ENCODE data around the gene TIPIN. TPM values are rescaled to one million over a fixed set of nuclear protein-coding genes. Genes with fewer than 3 reads are reported as not detected.
A peak's percentile ranks its signal among the peaks of the same experiment; 100 is the strongest.
"Not testable (repeated sequence)": the region's sequence is repeated elsewhere in the genome, so short reads cannot be mapped to it uniquely, and the experiment has no call there.

Gene TIPIN
- total and polyA plus RNA-seq, 5 donors: 3.2 to 7.4 (median 3.8) TPM

DNA sequence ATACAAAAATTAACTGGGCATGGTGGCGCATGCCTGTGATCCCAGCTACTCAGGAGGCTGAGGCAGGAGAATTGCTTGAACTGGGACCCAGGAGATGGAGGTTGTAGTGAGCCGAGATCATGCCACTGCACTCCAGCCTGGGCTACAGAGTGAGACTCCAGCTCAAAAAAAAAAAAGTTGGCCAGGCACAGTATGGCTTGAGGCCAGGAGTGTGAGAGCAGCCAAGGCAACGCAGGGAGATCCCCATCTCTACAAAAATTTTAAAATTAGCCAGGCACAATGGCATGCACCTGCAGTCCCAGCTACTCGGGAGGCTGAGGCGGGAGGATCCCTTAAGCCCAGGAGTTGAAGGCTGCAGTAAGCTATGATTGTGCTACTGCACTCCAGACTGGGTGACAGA lies 8.0 kb downstream of the TIPIN start:
- DNase-seq; intact Hi-C loops (cut with DNase I): not testable (repeated sequence)

GRCh38 chr15:66328771-66329170 lies 27.7 kb downstream of the TIPIN start:
- intact Hi-C loops (cut with DNase I): no loop called here
- H3K4me1 ChIP-seq (ENCODE audit: control insufficient read depth, insufficient read depth, low read length): no peaks in the 10 kb centered on the region
- H3K27me3 ChIP-seq (ENCODE audit: control insufficient read depth, insufficient read depth): no peaks in the 10 kb centered on the region
- no peak overlapping the region for H3K27ac ChIP-seq (ENCODE audit: low read length)
- ATAC-seq (no peak), DNase-seq (no peak)
- H3K4me3 ChIP-seq (ENCODE audit: low read length): no peak overlapping the region
- no peaks in the 10 kb centered on the region for H3K9me3 ChIP-seq (ENCODE audit: control insufficient read depth, low read length)
- WGBS: 94% methylated on average over 14 of the region's 14 CpGs

More for the DNA sequence above, 8.0 kb downstream of the TIPIN start:
- WGBS: 54% methylated on average over 5 of the region's 5 CpGs
- H3K9me3 ChIP-seq (ENCODE audit: control insufficient read depth, low read length); ATAC-seq; H3K27me3 ChIP-seq (ENCODE audit: control insufficient read depth, insufficient read depth); H3K4me3 ChIP-seq (ENCODE audit: low read length); H3K27ac ChIP-seq (ENCODE audit: low read length); H3K4me1 ChIP-seq (ENCODE audit: control insufficient read depth, insufficient read depth, low read length): not testable (repeated sequence)

- Histone ChIP-seq H3K27me3 (ENCODE audit: control insufficient read depth, insufficient read depth) (no peaks in the 10 kb centered on the region), H3K4me1 (ENCODE audit: control insufficient read depth, insufficient read depth, low read length) (no peaks in the 10 kb centered on the region), H3K9me3 (ENCODE audit: control insufficient read depth, low read length) (no peaks in the 10 kb centered on the region), H3K27ac (ENCODE audit: low read length) (no peak overlapping the region), H3K4me3 (ENCODE audit: low read length) (no peak overlapping the region)
- no peak for DNase-seq
- WGBS: 70% methylated on average over 4 of the region's 4 CpGs
- ATAC-seq: peak in 1 of 2 donors; percentile 43
- intact Hi-C loops (cut with DNase I): no loop called here
Measured at GRCh38 chr15:66327736-66328135, 28.7 kb downstream of the TIPIN start.

DNA sequence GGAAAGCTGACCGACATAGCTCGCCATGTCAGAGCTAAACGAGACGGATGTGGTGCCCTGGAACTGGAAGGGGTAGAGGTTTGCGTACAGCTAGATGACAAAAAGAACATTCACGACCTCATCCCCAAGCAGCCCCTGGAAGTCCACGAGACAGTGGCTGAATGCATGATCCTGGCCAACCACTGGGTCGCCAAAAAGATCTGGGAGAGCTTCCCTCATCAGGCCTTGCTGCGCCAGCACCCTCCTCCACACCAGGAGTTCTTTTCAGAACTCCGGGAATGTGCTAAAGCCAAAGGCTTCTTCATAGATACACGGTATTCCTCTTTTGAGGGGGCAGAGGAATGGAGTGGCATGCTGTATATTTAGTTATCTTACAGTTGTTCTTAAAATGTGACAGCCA lies 30.4 kb downstream of the TIPIN start:
- H3K9me3 ChIP-seq (ENCODE audit: control insufficient read depth, low read length): no peaks in the 10 kb centered on the region
- H3K27me3 ChIP-seq (ENCODE audit: control insufficient read depth, insufficient read depth): no peaks in the 10 kb centered on the region
- no peak overlapping the region for H3K4me3 ChIP-seq (ENCODE audit: low read length)
- intact Hi-C loops (cut with DNase I): no loop called here
- DNase-seq (no peak), ATAC-seq (no peak)
- WGBS: 88% methylated on average over 11 of the region's 11 CpGs
- no peak overlapping the region for H3K27ac ChIP-seq (ENCODE audit: low read length)
- no peaks in the 10 kb centered on the region for H3K4me1 ChIP-seq (ENCODE audit: control insufficient read depth, insufficient read depth, low read length)

GRCh38 chr15:66323312-66323928 lies 33.1 kb downstream of the TIPIN start:
- Histone ChIP-seq H3K4me3 (ENCODE audit: low read length) (no peak overlapping the region), H3K9me3 (ENCODE audit: control insufficient read depth, low read length) (no peaks in the 10 kb centered on the region), H3K27ac (ENCODE audit: low read length) (no peak overlapping the region), H3K4me1 (ENCODE audit: control insufficient read depth, insufficient read depth, low read length) (no peaks in the 10 kb centered on the region), H3K27me3 (ENCODE audit: control insufficient read depth, insufficient read depth) (no peaks in the 10 kb centered on the region)
- DNase-seq (no peak), ATAC-seq (no peak)
- WGBS: 73% methylated on average over 12 of the region's 12 CpGs
- intact Hi-C loops (cut with DNase I): no loop called here

GRCh38 chr15:66312144-66312543 lies 44.3 kb downstream of the TIPIN start:
- no peak overlapping the region for H3K27ac ChIP-seq (ENCODE audit: low read length)
- H3K4me3 ChIP-seq (ENCODE audit: low read length): no peak overlapping the region
- no peaks in the 10 kb centered on the region for H3K9me3 ChIP-seq (ENCODE audit: control insufficient read depth, low read length)
- ATAC-seq: no peak
- intact Hi-C loops (cut with DNase I): loop anchor here in 1 of 4 donors (10.0 kb wide), 1 partner anchor 57 kb away; the partner anchor contains the start of gene MEGF11
- DNase-seq: no peak
- WGBS: 94% methylated on average over 2 of the region's 2 CpGs
- H3K27me3 ChIP-seq (ENCODE audit: control insufficient read depth, insufficient read depth): no peaks in the 10 kb centered on the region
- no peaks in the 10 kb centered on the region for H3K4me1 ChIP-seq (ENCODE audit: control insufficient read depth, insufficient read depth, low read length)

DNA sequence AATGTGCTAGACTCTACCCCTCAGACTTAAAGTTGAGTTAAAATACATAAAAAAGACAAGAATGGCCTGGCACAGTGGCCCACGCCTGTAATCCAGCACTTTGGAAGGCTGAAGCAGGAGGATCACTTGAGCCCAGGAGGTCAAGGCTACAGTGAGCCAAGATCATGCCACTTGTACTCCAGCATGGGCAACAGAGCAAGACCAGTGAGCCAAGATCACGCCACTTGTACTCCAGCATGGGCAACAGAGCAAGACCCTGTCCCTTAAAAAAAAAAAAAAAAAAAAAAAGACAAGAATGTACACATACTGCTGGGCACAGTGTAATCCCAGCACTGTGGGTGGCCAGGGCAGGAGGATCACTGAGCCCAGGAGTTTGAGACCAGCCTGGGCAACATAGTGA lies 45.7 kb downstream of the TIPIN start:
- no peak for ATAC-seq
- no peaks in the 10 kb centered on the region for H3K9me3 ChIP-seq (ENCODE audit: control insufficient read depth, low read length)
- DNase-seq: no peak
- no peaks in the 10 kb centered on the region for H3K27me3 ChIP-seq (ENCODE audit: control insufficient read depth, insufficient read depth)
- no peak overlapping the region for H3K27ac ChIP-seq (ENCODE audit: low read length)
- intact Hi-C loops (cut with DNase I): loop anchor here in 1 of 4 donors (10.0 kb wide), 1 partner anchor 56 kb away; the partner anchor contains the start of gene MEGF11
- no peaks in the 10 kb centered on the region for H3K4me1 ChIP-seq (ENCODE audit: control insufficient read depth, insufficient read depth, low read length)
- WGBS: 91% methylated on average over 2 of the region's 2 CpGs
- H3K4me3 ChIP-seq (ENCODE audit: low read length): no peak overlapping the region

GRCh38 chr15:66309828-66310227 lies 46.7 kb downstream of the TIPIN start:
- H3K27ac ChIP-seq (ENCODE audit: low read length): no peak overlapping the region
- no peaks in the 10 kb centered on the region for H3K4me1 ChIP-seq (ENCODE audit: control insufficient read depth, insufficient read depth, low read length)
- no peak for ATAC-seq
- H3K9me3 ChIP-seq (ENCODE audit: control insufficient read depth, low read length): no peaks in the 10 kb centered on the region
- DNase-seq: no peak
- 68% methylated on average over 3 of the region's 3 CpGs for WGBS
- no peak overlapping the region for H3K4me3 ChIP-seq (ENCODE audit: low read length)
- intact Hi-C loops (cut with DNase I): loop anchor here in 1 of 4 donors (10.0 kb wide), 1 partner anchor 55 kb away; the partner anchor contains the start of gene MEGF11
- no peaks in the 10 kb centered on the region for H3K27me3 ChIP-seq (ENCODE audit: control insufficient read depth, insufficient read depth)

- DNase-seq (no peak), ATAC-seq (no peak)
- 91% methylated on average over 3 of the region's 3 CpGs for WGBS
- Histone ChIP-seq H3K4me1 (ENCODE audit: control insufficient read depth, insufficient read depth, low read length) (no peaks in the 10 kb centered on the region), H3K4me3 (ENCODE audit: low read length) (no peak overlapping the region), H3K27ac (ENCODE audit: low read length) (no peak overlapping the region), H3K27me3 (ENCODE audit: control insufficient read depth, insufficient read depth) (no peaks in the 10 kb centered on the region), H3K9me3 (ENCODE audit: control insufficient read depth, low read length) (no peaks in the 10 kb centered on the region)
- intact Hi-C loops (cut with DNase I): no loop called here
Measured at GRCh38 chr15:66308531-66308930, 48.0 kb downstream of the TIPIN start.

DNA sequence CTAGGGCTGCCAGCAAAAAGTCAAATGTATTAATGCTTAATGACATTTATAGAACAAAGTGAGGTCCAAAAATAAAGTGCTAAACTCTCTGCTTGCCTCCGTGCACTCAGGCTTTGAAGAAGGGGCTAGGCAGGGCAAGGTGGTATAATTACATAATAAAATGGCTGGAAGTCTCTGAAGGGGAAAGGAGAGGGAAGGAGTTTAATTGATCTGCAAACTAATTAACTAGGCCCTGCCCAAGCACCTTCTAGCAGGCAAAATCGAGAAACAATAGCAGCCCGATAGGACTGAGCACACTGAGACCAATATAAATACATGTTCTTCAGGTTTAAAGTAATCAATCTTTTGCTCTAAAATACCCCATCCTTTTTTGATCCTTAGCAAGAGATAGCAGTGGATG lies 50.1 kb downstream of the TIPIN start:
- Histone ChIP-seq H3K4me1 (ENCODE audit: control insufficient read depth, insufficient read depth, low read length) (no peaks in the 10 kb centered on the region), H3K9me3 (ENCODE audit: control insufficient read depth, low read length) (no peaks in the 10 kb centered on the region), H3K4me3 (ENCODE audit: low read length) (no peak overlapping the region), H3K27ac (ENCODE audit: low read length) (no peak overlapping the region), H3K27me3 (ENCODE audit: control insufficient read depth, insufficient read depth) (no peaks in the 10 kb centered on the region)
- WGBS: 85% methylated on average over 3 of the region's 3 CpGs
- ATAC-seq (no peak), DNase-seq (no peak)
- intact Hi-C loops (cut with DNase I): no loop called here

DNA sequence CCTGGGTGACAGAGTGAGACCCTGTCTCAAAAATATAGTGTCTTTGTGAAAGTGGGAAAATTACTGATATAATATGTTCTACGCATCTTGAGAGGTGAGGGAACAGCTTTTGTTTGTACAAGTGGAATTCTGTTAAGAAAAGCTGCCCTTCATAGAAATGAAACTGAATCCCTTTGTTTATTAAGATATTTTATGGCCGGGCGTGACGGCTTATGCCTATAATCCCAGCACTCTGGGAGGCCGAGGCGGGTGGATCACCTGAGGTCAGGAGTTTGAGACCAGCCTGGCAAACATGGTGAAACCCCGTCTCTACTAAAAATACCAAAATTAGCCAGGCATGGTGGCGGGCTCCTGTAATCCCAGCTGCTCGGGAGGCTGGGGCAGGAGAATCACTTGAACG lies 52.1 kb downstream of the TIPIN start:
- H3K4me1 ChIP-seq (ENCODE audit: control insufficient read depth, insufficient read depth, low read length); H3K27me3 ChIP-seq (ENCODE audit: control insufficient read depth, insufficient read depth); intact Hi-C loops (cut with DNase I); H3K4me3 ChIP-seq (ENCODE audit: low read length); ATAC-seq; DNase-seq; H3K9me3 ChIP-seq (ENCODE audit: control insufficient read depth, low read length); H3K27ac ChIP-seq (ENCODE audit: low read length): not testable (repeated sequence)
- 90% methylated on average over 10 of the region's 10 CpGs for WGBS

Measured in right cardiac atrium (tissue), 5 donors.